ENCODE measurements around the gene MDM1.
A peak's percentile ranks its signal among the peaks of the same experiment; 100 is the strongest.

MDM1 gene

GRCh38 chr12:68267892-68268396, 64.2 kb downstream of the MDM1 start:
- DNase-seq (ENCODE audit: low read depth) = peak; percentile 10
- no peak overlapping the region for H3K4me3 ChIP-seq (ENCODE audit: low read depth, low read length)
- TF ChIP-seq MYC (IDR thresholded peaks at IDR 0.05; ENCODE audit: low read depth, low read length) (no peak), POLR2A (IDR thresholded peaks at IDR 0.05; ENCODE audit: extremely low read depth, insufficient read length) (no peak), MAX (IDR thresholded peaks at IDR 0.05; ENCODE audit: low read depth, low read length) (no peak), CTCF (IDR thresholded peaks at IDR 0.05; ENCODE audit: low read depth, low read length) (no peak)

- DNase-seq (ENCODE audit: low read depth) = no peak
- no peak overlapping the region for H3K4me3 ChIP-seq (ENCODE audit: low read depth, low read length)
- TF ChIP-seq POLR2A (IDR thresholded peaks at IDR 0.05; ENCODE audit: extremely low read depth, insufficient read length) (no peak), MAX (IDR thresholded peaks at IDR 0.05; ENCODE audit: low read depth, low read length) (no peak), CTCF (IDR thresholded peaks at IDR 0.05; ENCODE audit: low read depth, low read length) (no peak), MYC (IDR thresholded peaks at IDR 0.05; ENCODE audit: low read depth, low read length) (no peak)
These were observed 67.3 kb downstream of the MDM1 start for GRCh38 chr12:68264857-68265256.

GRCh38 chr12:68264158-68264855, 67.9 kb downstream of the MDM1 start:
- H3K4me3 ChIP-seq (ENCODE audit: low read depth, low read length) = no peak overlapping the region
- TF ChIP-seq POLR2A (IDR thresholded peaks at IDR 0.05; ENCODE audit: extremely low read depth, insufficient read length) (no peak), MYC (IDR thresholded peaks at IDR 0.05; ENCODE audit: low read depth, low read length) (no peak), CTCF (IDR thresholded peaks at IDR 0.05; ENCODE audit: low read depth, low read length) (no peak), MAX (IDR thresholded peaks at IDR 0.05; ENCODE audit: low read depth, low read length) (no peak)
- no peak for DNase-seq (ENCODE audit: low read depth)

GRCh38 chr12:68263366-68263765, 68.8 kb downstream of the MDM1 start:
- DNase-seq (ENCODE audit: low read depth) = no peak
- H3K4me3 ChIP-seq (ENCODE audit: low read depth, low read length) = no peak overlapping the region
- no peak for TF ChIP-seq MYC (IDR thresholded peaks at IDR 0.05; ENCODE audit: low read depth, low read length)
- TF ChIP-seq POLR2A (IDR thresholded peaks at IDR 0.05; ENCODE audit: extremely low read depth, insufficient read length) = no peak
- TF ChIP-seq CTCF (IDR thresholded peaks at IDR 0.05; ENCODE audit: low read depth, low read length) = no peak
- no peak for TF ChIP-seq MAX (IDR thresholded peaks at IDR 0.05; ENCODE audit: low read depth, low read length)

- DNase-seq (ENCODE audit: low read depth) = no peak
- TF ChIP-seq MAX (IDR thresholded peaks at IDR 0.05; ENCODE audit: low read depth, low read length) (no peak), POLR2A (IDR thresholded peaks at IDR 0.05; ENCODE audit: extremely low read depth, insufficient read length) (no peak), CTCF (IDR thresholded peaks at IDR 0.05; ENCODE audit: low read depth, low read length) (no peak), MYC (IDR thresholded peaks at IDR 0.05; ENCODE audit: low read depth, low read length) (no peak)
- H3K4me3 ChIP-seq (ENCODE audit: low read depth, low read length) = no peak overlapping the region
These were observed 70.3 kb downstream of the MDM1 start for GRCh38 chr12:68261896-68262295.
